DND-41 (cell line): ENCODE results near the gene PDLIM5.

Experiments used
- ATAC-seq: fragments of 200-7000 bp; cut with Tn5 transposase; 3 replicates; pipeline ENCODE4 v1.9.1; 2021; ENCODE audit warnings: low read depth; ENCODE audit not compliant: insufficient read depth
- DNase-seq: peaks from one replicate; pipeline ENCODE4 v3.0.0-alpha.2; 2020
- H2AFZ ChIP-seq: 2 replicates; pipeline ENCODE4 v1.6.0; 2012; ENCODE audit warnings: low read depth, low read length
- H3K27ac ChIP-seq: 2 replicates; pipeline ENCODE4 v1.5.1; 2012; ENCODE audit warnings: low read length, inconsistent platforms
- H3K27me3 ChIP-seq: fragments of 200-600 bp; sonication (generic); 2 replicates; pipeline ENCODE4 v1.6.0; 2012; ENCODE audit warnings: low read length, mild to moderate bottlenecking, inconsistent platforms; ENCODE audit not compliant: insufficient read depth, poor library complexity
- H3K36me3 ChIP-seq: 2 replicates; pipeline ENCODE4 v1.5.1; 2012; ENCODE audit warnings: low read length, inconsistent platforms; ENCODE audit not compliant: insufficient read depth
- H3K4me1 ChIP-seq: 2 replicates; pipeline ENCODE4 v1.5.1; 2012; ENCODE audit warnings: mild to moderate bottlenecking, low read length; ENCODE audit not compliant: insufficient read depth
- H3K4me2 ChIP-seq: 2 replicates; pipeline ENCODE4 v1.6.0; 2012; ENCODE audit warnings: mild to moderate bottlenecking, moderate library complexity, low read length, inconsistent platforms; ENCODE audit not compliant: insufficient read depth
- H3K4me3 ChIP-seq, 2 experiments: fragments of 200-600 bp in 1 of 2; shearing (Covaris generic) in 1 of 2; 2 replicates each; pipeline ENCODE4 v1.5.1; 2012 to 2016; ENCODE audit warnings: inconsistent platforms in 2 of 2, low read length in 2 of 2, mild to moderate bottlenecking in 2 of 2, low read depth in 1 of 2, moderate library complexity in 1 of 2
- H3K79me2 ChIP-seq: 2 replicates; pipeline ENCODE4 v1.6.0; 2012; ENCODE audit warnings: low read length, inconsistent platforms; ENCODE audit not compliant: insufficient read depth
- H3K9ac ChIP-seq: 2 replicates; pipeline ENCODE4 v1.6.0; 2012; ENCODE audit warnings: low read depth, mild to moderate bottlenecking, inconsistent platforms, low read length, moderate library complexity
- H3K9me3 ChIP-seq: 2 replicates; pipeline ENCODE4 v1.5.1; 2012; ENCODE audit warnings: low read length, moderate library complexity, mild to moderate bottlenecking, inconsistent platforms; ENCODE audit not compliant: insufficient read depth, severe bottlenecking
- H4K20me1 ChIP-seq: 2 replicates; pipeline ENCODE4 v1.6.0; 2012; ENCODE audit warnings: low read length; ENCODE audit not compliant: insufficient read depth
- EZH2 ChIP-seq: IDR thresholded peaks from 3 replicates; pipeline ENCODE4 v1.6.1; 2012; ENCODE audit warnings: borderline replicate concordance, low read depth, mild to moderate bottlenecking, moderate library complexity, low read length, inconsistent platforms; ENCODE audit not compliant: severe bottlenecking
- TF ChIP-seq, protein P1 (sequence below): IDR thresholded peaks from 2 replicates; pipeline ENCODE4 v1.5.1; 2012; ENCODE audit warnings: borderline replicate concordance, low read length, moderate library complexity, mild to moderate bottlenecking; ENCODE audit not compliant: poor library complexity, severe bottlenecking; ENCODE audit errors: extremely low read depth

PDLIM5 gene

DNA sequence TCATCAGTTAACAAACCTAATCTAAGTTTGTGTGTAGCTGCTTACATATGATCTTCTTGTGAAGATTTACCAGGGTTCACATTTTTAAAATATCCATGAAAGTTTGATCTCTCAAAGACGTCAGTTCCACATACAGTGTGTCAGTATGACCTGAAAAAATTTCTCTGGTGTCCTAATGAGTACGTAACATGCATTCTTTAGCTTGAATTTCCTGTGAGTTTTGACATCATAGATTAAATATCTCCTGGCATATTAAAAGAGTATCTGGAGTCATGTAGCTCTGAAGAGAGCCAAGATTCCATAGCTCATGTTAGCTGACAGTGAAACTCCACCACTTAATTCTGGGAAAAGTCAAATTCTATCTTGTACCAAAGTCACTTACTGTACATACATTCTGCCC, 43.9 kb upstream of the PDLIM5 start:
- Histone ChIP-seq H4K20me1 (no peaks in the 10 kb centered on the region), H3K4me2 (no peak overlapping the region), H3K4me3 (no peak overlapping the region), H3K9me3 (no peaks in the 10 kb centered on the region), H3K4me1 (no peaks in the 10 kb centered on the region), H3K27ac (no peak overlapping the region), H2AFZ (no peak overlapping the region), H3K36me3 (no peaks in the 10 kb centered on the region), H3K9ac (no peak overlapping the region), H3K27me3 (no peaks in the 10 kb centered on the region), H3K79me2 (no peaks in the 10 kb centered on the region)
- no peak for ATAC-seq
- no peak for TF ChIP-seq EZH2
- TF ChIP-seq, protein P1, sequence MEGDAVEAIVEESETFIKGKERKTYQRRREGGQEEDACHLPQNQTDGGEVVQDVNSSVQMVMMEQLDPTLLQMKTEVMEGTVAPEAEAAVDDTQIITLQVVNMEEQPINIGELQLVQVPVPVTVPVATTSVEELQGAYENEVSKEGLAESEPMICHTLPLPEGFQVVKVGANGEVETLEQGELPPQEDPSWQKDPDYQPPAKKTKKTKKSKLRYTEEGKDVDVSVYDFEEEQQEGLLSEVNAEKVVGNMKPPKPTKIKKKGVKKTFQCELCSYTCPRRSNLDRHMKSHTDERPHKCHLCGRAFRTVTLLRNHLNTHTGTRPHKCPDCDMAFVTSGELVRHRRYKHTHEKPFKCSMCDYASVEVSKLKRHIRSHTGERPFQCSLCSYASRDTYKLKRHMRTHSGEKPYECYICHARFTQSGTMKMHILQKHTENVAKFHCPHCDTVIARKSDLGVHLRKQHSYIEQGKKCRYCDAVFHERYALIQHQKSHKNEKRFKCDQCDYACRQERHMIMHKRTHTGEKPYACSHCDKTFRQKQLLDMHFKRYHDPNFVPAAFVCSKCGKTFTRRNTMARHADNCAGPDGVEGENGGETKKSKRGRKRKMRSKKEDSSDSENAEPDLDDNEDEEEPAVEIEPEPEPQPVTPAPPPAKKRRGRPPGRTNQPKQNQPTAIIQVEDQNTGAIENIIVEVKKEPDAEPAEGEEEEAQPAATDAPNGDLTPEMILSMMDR, result no peak
- DNase-seq, result no peak

DNA sequence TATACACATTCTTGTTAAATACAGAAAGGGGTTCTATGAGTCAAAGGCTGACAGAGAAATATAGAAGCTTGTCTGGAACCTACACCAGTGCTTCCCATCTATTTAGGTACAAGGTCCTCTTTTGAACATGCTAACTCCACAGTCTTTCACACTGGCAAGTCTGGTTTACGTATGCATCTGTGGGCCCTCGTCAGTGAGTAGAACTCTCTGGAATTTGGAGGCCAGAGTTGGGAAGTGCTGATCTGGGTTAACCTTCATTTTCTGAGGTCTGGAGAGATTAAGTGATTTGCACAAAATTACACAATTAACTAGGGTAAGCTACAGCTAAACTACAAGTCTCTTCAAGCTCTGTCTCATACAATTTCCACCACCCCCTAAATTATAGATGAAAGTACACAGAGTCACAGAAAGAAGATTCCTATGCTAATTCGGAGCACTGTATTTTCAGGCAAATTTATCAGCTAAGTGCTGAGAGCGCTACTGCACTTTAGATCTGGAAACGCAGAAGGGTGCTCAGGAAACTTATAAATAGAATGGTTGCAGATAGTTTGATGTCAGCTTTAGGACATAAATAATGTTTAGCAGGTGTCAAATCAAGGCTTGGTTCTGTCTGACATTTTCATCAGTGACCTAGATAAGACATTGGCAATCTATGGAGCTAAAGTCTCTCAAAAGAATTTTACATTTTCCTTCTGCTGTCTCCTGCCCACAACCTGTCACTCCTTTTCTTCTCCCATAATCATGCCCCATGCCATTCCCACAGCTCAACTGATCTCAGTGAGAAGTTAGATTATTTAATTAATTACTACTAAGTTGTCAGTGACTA, 43.0 kb upstream of the PDLIM5 start:
- Histone ChIP-seq H3K4me1 (no peaks in the 10 kb centered on the region), H3K27me3 (no peaks in the 10 kb centered on the region), H2AFZ (no peak overlapping the region), H3K27ac (no peak overlapping the region), H4K20me1 (no peaks in the 10 kb centered on the region), H3K4me3 (no peak overlapping the region), H3K36me3 (no peaks in the 10 kb centered on the region), H3K9ac (no peak overlapping the region), H3K79me2 (no peaks in the 10 kb centered on the region), H3K4me2 (no peak overlapping the region), H3K9me3 (no peaks in the 10 kb centered on the region)
- TF ChIP-seq, protein P1, result no peak
- no peak for TF ChIP-seq EZH2
- DNase-seq, result no peak
- no peak for ATAC-seq

DNA sequence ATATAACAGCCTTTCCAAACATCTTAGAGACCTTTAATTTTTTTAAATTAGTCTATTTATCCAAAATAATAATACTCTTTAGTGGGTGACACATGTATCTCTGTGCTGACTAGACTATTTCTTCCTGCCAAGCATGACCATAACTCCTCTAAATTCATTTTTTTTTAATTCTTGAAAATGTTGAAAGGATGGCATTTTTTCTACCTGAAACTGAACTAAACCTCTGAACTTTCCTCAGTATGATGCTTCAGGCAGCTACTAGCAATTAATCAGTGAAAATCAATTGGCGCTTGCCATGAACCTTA, 42.4 kb upstream of the PDLIM5 start:
- H3K27me3 ChIP-seq, result no peaks in the 10 kb centered on the region
- no peak overlapping the region for H2AFZ ChIP-seq
- H3K4me3 ChIP-seq, result no peak overlapping the region
- H3K4me1 ChIP-seq, result no peaks in the 10 kb centered on the region
- no peak overlapping the region for H3K9ac ChIP-seq
- H3K4me2 ChIP-seq, result no peak overlapping the region
- no peak for TF ChIP-seq EZH2
- TF ChIP-seq, protein P1, result no peak
- no peak for DNase-seq
- no peaks in the 10 kb centered on the region for H3K36me3 ChIP-seq
- no peaks in the 10 kb centered on the region for H3K9me3 ChIP-seq
- no peak overlapping the region for H3K27ac ChIP-seq
- no peak for ATAC-seq
- no peaks in the 10 kb centered on the region for H3K79me2 ChIP-seq
- no peaks in the 10 kb centered on the region for H4K20me1 ChIP-seq

DNA sequence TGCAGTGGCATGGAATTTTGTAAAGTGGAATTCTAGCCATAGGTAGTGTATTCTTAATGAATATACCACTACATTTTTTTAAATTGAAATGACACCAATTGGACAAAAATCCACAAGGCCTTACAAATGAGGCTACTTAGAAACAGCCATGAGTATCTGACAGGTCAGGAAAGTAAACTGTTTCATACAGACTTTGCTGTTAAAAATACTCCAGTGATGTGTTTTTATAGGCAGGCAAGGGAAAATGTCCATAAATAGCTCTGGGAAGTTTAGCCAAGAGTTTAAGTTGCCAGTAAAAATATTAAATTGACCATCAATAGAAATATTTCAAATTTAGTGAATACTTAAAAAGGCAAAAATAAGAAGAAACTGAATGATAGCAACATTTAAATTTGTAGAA, 41.8 kb upstream of the PDLIM5 start:
- H3K27me3 ChIP-seq, result no peaks in the 10 kb centered on the region
- H3K4me3 ChIP-seq, result no peak overlapping the region
- H2AFZ ChIP-seq, result no peak overlapping the region

More for the DNA sequence above, 41.8 kb upstream of the PDLIM5 start:
- H3K4me2 ChIP-seq, result no peak overlapping the region
- TF ChIP-seq EZH2, result no peak
- TF ChIP-seq, protein P1, result no peak
- no peak overlapping the region for H3K27ac ChIP-seq
- H3K79me2 ChIP-seq, result no peaks in the 10 kb centered on the region
- no peak overlapping the region for H3K9ac ChIP-seq
- DNase-seq (no peak), ATAC-seq (no peak)
- H3K36me3 ChIP-seq, result no peaks in the 10 kb centered on the region
- H4K20me1 ChIP-seq, result no peaks in the 10 kb centered on the region
- no peaks in the 10 kb centered on the region for H3K9me3 ChIP-seq
- no peaks in the 10 kb centered on the region for H3K4me1 ChIP-seq
